Liver (tissue), 9 donors: ENCODE data around the gene HAO2. TPM values are rescaled to one million over a fixed set of nuclear protein-coding genes. Genes with fewer than 3 reads are reported as not detected.

Experiments
- DNase-seq: peaks from one replicate; pipeline ENCODE4 v3.0.0-alpha.2; 2017; ENCODE audit warnings: low spot score
- H3K27ac ChIP-seq, 2 donors: one replicate each; pipeline ENCODE4 v1.7.0; 2013; ENCODE audit warnings: inconsistent platforms in 2 of 2, low read length in 2 of 2, control low read depth in 1 of 2, low read depth in 1 of 2, mild to moderate bottlenecking in 1 of 2
- H3K27me3 ChIP-seq, 4 donors: one replicate each; pipeline versions ENCODE4 v1.6.1 to v1.7.0; 2013; ENCODE audit warnings: low read length in 3 of 4, inconsistent platforms in 1 of 4, mild to moderate bottlenecking in 1 of 4, moderate library complexity in 1 of 4; ENCODE audit not compliant: control insufficient read depth in 4 of 4, insufficient read depth in 4 of 4
- H3K36me3 ChIP-seq, 4 donors: one replicate each; pipeline versions ENCODE4 v1.6.1 to v1.7.0; 2013; ENCODE audit warnings: low read length in 3 of 4, mild to moderate bottlenecking in 3 of 4, low read depth in 1 of 4, moderate library complexity in 1 of 4; ENCODE audit not compliant: control insufficient read depth in 4 of 4, insufficient read depth in 3 of 4
- H3K4me1 ChIP-seq, 4 donors: one replicate each; pipeline versions ENCODE4 v1.6.1 to v1.7.0; 2013; ENCODE audit warnings: low read length in 3 of 4, mild to moderate bottlenecking in 3 of 4, moderate library complexity in 1 of 4; ENCODE audit not compliant: control insufficient read depth in 4 of 4, insufficient read depth in 4 of 4
- H3K4me3 ChIP-seq, 3 donors: one replicate each; pipeline versions ENCODE4 v1.6.1 to v1.7.0; 2013; ENCODE audit warnings: low read length in 3 of 3, control low read depth in 1 of 3, low read depth in 1 of 3, mild to moderate bottlenecking in 1 of 3
- H3K9ac ChIP-seq, 2 donors: one replicate each; pipeline ENCODE4 v1.7.0; 2013; ENCODE audit warnings: low read length in 2 of 2, mild to moderate bottlenecking in 2 of 2, moderate library complexity in 2 of 2, control low read depth in 1 of 2, low read depth in 1 of 2
- H3K9me3 ChIP-seq, 4 donors: one replicate each; pipeline versions ENCODE4 v1.6.1 to v1.7.0; 2013; ENCODE audit warnings: low read length in 3 of 4; ENCODE audit not compliant: control insufficient read depth in 4 of 4
- ATF3 ChIP-seq: IDR thresholded peaks from 2 replicates; pipeline ENCODE4 v1.6.1; 2016; ENCODE audit warnings: antibody characterized with exemption
- CTCF ChIP-seq: fragments of 150-350 bp; IDR thresholded peaks from 2 replicates; pipeline ENCODE4 v1.5.1; 2017; ENCODE audit warnings: improper control_type of control experiment, low read depth, low read length; ENCODE audit not compliant: missing input control
- EGR1 ChIP-seq, 2 donors: IDR thresholded peaks; 2 replicates each; pipeline ENCODE4 v1.6.1; 2016 to 2018; ENCODE audit warnings: antibody characterized with exemption in 2 of 2, low read depth in 2 of 2
- FOXA1 ChIP-seq: IDR thresholded peaks from 2 replicates; pipeline ENCODE4 v1.6.1; 2016; ENCODE audit warnings: antibody characterized with exemption
- FOXA2 ChIP-seq: IDR thresholded peaks from 2 replicates; pipeline ENCODE4 v1.6.1; 2016; ENCODE audit warnings: antibody characterized with exemption
- GABPA ChIP-seq, 2 donors: IDR thresholded peaks in 1 of 2; conservative IDR thresholded peaks in 1 of 2; 2 replicates each; pipeline ENCODE4 v1.6.1; 2016; ENCODE audit warnings: antibody characterized with exemption in 2 of 2, mild to moderate bottlenecking in 1 of 2, moderate library complexity in 1 of 2
- HNF4A ChIP-seq, 2 donors: conservative IDR thresholded peaks; 2 replicates each; pipeline ENCODE4 v1.6.1; 2016; ENCODE audit warnings: antibody characterized with exemption in 2 of 2, mild to moderate bottlenecking in 2 of 2
- HNF4G ChIP-seq: IDR thresholded peaks from 2 replicates; pipeline ENCODE4 v1.6.1; 2016; ENCODE audit warnings: antibody characterized with exemption
- JUND ChIP-seq, 2 donors: IDR thresholded peaks; 2 replicates each; pipeline ENCODE4 v1.6.1; 2016; ENCODE audit warnings: antibody characterized with exemption in 2 of 2
- MAX ChIP-seq: IDR thresholded peaks from 2 replicates; pipeline ENCODE4 v1.6.1; 2016; ENCODE audit warnings: antibody characterized with exemption
- NR2F2 ChIP-seq: IDR thresholded peaks from 2 replicates; pipeline ENCODE4 v1.6.1; 2016; ENCODE audit warnings: antibody characterized with exemption
- RAD21 ChIP-seq, 2 donors: IDR thresholded peaks; 2 replicates each; pipeline ENCODE4 v1.6.1; 2016; ENCODE audit warnings: antibody characterized with exemption in 2 of 2, mild to moderate bottlenecking in 2 of 2
- RXRA ChIP-seq, 2 donors: IDR thresholded peaks; 2 replicates each; pipeline ENCODE4 v1.6.1; 2017 to 2018; ENCODE audit warnings: antibody characterized with exemption in 2 of 2, mild to moderate bottlenecking in 1 of 2
- SP1 ChIP-seq: IDR thresholded peaks from 2 replicates; pipeline ENCODE4 v1.6.1; 2018; ENCODE audit warnings: antibody characterized with exemption, mild to moderate bottlenecking
- TAF1 ChIP-seq: conservative IDR thresholded peaks from 2 replicates; pipeline ENCODE4 v1.6.1; 2016; ENCODE audit warnings: antibody characterized with exemption, mild to moderate bottlenecking
- YY1 ChIP-seq: IDR thresholded peaks from 2 replicates; pipeline ENCODE4 v1.6.1; 2016; ENCODE audit warnings: antibody characterized with exemption, mild to moderate bottlenecking
- ZBTB33 ChIP-seq: IDR thresholded peaks from 2 replicates; pipeline ENCODE4 v1.6.1; 2016; ENCODE audit warnings: antibody characterized with exemption
- polyA plus RNA-seq, 2 donors: library from polyadenylated mRNA; stranded (reverse) in 1 of 2; unstranded in 1 of 2; fragments of 200-250 nt in 1 of 2; fragments of >200 nt in 1 of 2; fragmentation: Nextera tagmentation in 1 of 2; extraction: Ambion mirVana in 1 of 2; gene quantifications; one replicate each; pipeline versions ENCODE4 v1.2.1 to v1.2.3, GENCODE V29; 2013 to 2015
- total RNA-seq, 2 donors: library from RNA; depleted of rRNA; stranded (reverse); fragments of >200 nt; gene quantifications; one replicate each; pipeline ENCODE4 v1.2.3, GENCODE V29; 2014
- donor health status: healthy.
- donor health status: healthy.
- donor health status: healthy.
- donor health status: healthy.
- donor health status: healthy.

Gene HAO2
- total and polyA plus RNA-seq, 4 donors = 8.2 to 377 (median 150) TPM

GRCh38 chr1:119420638-119421037, 52.1 kb downstream of the HAO2 start:
- no peaks in the 10 kb centered on the region for H3K36me3 ChIP-seq
- no peak for DNase-seq
- no peaks in the 10 kb centered on the region for H3K9me3 ChIP-seq
- TF ChIP-seq ATF3 = no peak
- TF ChIP-seq MAX = no peak
- no peak for TF ChIP-seq EGR1 (IDR thresholded peaks at IDR 0.05; ENCODE audit: low read depth in 2 of 2)
- no peak for TF ChIP-seq TAF1
- H3K4me3 ChIP-seq = no peak overlapping the region
- H3K9ac ChIP-seq = no peak overlapping the region
- no peak overlapping the region for H3K27ac ChIP-seq
- no peaks in the 10 kb centered on the region for H3K27me3 ChIP-seq
- H3K4me1 ChIP-seq = peaks cover 0 to 12% (median 10%) of the 10 kb centered on the region in 4 donors

- Histone ChIP-seq H3K4me1 (no peaks in the 10 kb centered on the region), H3K9ac (no peak overlapping the region), H3K4me3 (no peak overlapping the region), H3K9me3 (no peaks in the 10 kb centered on the region), H3K36me3 (no peaks in the 10 kb centered on the region), H3K27me3 (no peaks in the 10 kb centered on the region), H3K27ac (no peak overlapping the region)
- DNase-seq = no peak
- no peak for TF ChIP-seq CTCF
- no peak for TF ChIP-seq ZBTB33
- TF ChIP-seq FOXA1 = no peak
- no peak for TF ChIP-seq NR2F2
- no peak for TF ChIP-seq HNF4G
- TF ChIP-seq GABPA (IDR thresholded peaks at IDR 0.05 in 1 of 2, conservative IDR thresholded peaks at IDR 0.05 in 1 of 2) = no peak
- TF ChIP-seq JUND (IDR thresholded peaks at IDR 0.05) = no peak
- no peak for TF ChIP-seq FOXA2
- TF ChIP-seq RXRA (IDR thresholded peaks at IDR 0.05) = no peak
- no peak for TF ChIP-seq SP1
- no peak for TF ChIP-seq HNF4A (conservative IDR thresholded peaks at IDR 0.05)
- no peak for TF ChIP-seq RAD21 (IDR thresholded peaks at IDR 0.05)
- no peak for TF ChIP-seq YY1
- no peak for TF ChIP-seq ATF3
Measured at GRCh38 chr1:119422631-119423030, 54.0 kb downstream of the HAO2 start.
